IPS-NIHi11 (cell line): ENCODE data around the gene RAD51B.

Experiments
- DNase-seq: peaks from one replicate; pipeline ENCODE4 v3.0.0; 2012; ENCODE audit warnings: mixed read lengths, low spot score

RAD51B gene

DNA sequence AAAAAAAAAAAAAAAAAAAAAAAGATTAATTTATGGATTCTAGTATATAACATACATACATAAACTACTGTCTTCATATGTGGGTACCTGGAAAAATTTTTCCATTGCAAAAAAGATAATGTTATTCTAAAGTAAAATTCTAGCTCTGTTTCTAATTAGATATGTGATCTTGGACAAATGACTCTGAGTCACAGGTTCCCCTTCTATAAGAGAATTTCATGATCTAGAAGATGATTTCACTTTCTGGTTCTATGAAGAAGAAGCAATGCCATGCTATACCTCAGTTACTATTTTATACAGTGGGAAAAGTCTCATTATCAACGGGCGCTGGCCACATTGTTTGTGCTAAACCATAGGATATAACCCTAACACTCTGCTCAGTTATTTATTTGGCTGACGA, 622.0 kb downstream of the RAD51B start:
- no peak for DNase-seq

DNA sequence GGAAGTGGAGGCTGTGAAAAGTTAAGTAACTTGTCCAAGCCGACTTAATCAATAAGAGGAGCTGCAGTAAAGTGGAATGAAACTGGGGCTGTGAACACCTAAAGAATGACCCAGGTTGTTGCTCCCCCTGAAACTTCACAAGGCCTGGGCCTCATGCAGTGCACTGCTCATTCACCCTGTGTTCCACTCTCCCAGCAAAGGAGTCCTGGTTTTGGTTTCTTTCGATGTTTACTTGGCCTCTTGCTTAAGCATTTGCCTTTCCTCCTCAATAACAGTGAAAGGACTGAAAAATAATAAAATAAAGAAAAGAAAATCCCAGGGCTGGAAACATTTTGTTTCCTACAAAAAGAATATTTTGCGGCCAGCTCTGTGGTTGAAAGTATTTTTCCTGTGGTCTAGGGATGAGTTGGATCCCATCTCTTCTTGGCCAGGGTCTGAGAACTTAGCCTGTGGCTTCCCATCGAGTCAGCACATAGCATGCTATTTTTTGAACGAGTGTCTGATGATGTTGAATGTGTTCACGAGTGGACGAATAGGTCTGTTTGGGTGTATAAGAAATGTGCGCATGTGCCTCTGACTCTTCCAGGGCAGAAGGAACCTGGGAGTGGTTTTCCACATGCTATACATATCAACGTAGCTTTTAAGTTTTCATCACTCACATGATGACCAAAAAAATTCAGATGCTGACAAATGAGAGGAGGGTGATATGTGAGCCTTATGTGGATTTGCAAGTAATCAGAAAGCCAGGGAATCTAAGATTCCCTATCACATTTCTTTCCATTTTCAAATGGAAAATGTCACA, 623.5 kb downstream of the RAD51B start:
- DNase-seq = no peak

DNA sequence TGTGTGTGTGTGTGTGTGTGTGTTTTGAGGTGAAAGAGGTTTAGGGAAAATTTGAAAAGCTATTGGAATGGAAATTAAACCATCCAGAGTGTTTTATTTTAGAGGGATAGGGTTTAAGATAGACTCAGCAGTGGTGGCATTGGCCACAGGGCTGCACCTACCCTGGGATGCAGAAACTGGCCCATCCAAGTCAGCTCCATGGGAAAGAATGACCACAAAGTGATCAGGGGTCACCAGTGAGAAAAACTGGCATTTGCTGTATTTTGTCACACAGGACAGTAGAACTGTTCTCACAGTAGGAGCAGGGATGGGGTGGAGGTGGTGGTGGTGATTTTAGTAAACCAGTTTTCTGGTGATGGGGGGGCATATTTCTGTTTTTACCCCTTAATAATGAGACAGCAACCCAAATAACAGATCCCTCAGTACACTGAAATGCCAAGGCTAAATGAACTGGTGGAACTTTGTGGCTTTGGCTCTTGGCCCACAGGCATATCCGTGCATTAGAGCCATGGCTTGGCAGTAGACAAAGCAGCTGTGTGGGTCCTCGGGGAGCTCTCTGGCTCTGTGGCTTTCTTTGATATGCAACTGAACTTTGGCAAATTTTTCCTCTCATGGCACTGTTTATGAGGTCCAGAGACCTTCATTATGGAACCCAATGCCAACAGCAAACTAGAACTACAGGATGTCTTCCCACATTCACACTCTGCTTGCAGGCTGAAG, 625.0 kb downstream of the RAD51B start:
- no peak for DNase-seq

DNA sequence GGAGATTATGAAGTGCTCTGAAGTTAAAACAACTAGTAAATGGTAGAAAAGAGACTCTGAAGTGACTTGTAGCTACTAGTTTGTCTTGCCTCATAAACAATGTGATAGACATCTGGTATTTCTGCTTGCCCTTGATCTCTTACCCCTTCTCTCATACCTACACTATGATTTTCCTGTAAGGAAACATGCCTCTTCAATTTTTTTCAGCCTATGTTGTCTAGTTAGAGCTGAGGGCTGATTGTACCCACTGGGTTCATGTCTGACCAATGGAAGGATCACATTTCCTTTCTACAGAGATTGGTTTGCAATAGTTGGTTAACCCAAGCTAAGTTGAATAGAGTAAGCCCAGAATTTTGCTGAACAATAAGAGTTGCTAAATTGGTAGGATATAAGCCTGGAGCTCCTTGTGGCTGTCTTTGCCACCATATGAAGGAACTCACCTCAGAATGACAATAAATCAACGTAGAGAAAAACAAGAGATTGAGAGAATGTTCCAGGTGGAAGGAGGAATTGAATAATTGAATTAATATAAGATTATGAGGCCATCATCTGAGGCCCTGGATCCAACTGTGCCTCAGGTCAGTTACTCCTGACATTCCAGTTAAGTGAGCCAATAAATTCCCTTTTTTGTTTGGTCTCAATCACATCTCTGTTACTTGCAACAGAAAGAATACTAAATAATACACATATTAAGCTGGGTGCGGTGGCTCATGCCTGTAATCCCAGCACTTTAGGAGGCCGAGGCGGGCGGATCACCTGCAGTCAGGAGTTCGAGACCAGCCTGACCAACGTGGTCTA, 626.9 kb downstream of the RAD51B start:
- no peak for DNase-seq

DNA sequence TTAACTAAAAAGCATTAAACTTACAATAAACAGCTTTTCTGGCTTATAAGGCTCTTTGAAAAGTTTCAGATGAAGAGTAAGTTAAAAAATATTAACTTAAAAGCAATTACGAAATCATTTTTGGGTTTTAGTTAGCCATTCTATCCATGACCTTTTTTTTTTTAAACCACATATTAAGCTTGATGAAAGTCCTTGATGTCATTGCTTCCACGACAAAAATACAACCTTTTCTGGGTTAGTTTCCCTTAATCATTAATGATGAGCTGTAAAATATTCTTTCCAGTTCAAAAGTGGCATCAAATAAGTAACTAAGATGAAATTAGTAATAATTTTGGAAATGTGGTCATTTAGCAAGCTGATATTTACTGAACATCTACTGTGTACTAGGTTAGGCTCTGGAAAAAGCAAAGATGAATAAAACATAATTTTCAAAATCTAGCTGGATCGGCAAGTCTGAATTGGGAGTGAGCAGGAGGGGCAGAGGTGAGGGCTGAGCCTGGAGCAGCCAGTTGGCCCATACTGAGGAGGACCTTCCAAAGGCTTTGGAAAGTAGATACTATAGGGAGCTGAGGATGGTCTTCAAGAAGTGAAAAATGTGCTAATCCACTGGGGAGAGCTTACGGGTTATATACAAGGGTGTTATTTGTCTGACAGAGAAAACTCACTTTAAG, 628.1 kb downstream of the RAD51B start:
- DNase-seq = no peak

DNA sequence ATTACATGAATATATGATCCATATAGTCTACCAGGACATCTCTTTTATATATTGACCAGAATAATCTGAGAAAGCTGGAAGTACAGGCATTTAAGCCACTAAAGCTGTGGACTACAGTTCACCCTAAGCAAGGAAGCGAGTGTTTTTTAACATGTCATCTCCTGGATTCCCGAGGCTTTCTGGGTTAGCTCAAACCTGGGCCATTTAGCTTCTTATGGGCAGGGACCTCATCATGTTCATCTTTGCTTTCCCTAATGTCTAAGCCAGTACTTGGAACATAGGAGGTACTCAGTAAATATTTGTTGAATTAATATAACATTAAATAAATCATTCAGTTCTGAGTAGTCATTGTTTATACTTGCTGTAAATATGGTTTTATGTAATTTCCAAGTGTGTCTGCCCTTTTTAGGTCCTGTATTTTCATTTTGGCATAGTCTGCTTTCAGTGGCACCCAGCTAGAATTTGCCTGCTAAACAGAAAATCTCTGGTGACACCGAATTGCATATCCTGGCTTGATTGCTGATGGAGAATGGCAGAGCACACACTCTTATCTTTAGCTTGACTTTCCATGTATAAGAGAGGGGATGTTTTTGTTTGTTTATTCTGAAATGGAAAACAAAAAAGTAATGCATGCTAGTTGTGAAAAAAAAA, 628.8 kb downstream of the RAD51B start:
- DNase-seq = no peak

DNA sequence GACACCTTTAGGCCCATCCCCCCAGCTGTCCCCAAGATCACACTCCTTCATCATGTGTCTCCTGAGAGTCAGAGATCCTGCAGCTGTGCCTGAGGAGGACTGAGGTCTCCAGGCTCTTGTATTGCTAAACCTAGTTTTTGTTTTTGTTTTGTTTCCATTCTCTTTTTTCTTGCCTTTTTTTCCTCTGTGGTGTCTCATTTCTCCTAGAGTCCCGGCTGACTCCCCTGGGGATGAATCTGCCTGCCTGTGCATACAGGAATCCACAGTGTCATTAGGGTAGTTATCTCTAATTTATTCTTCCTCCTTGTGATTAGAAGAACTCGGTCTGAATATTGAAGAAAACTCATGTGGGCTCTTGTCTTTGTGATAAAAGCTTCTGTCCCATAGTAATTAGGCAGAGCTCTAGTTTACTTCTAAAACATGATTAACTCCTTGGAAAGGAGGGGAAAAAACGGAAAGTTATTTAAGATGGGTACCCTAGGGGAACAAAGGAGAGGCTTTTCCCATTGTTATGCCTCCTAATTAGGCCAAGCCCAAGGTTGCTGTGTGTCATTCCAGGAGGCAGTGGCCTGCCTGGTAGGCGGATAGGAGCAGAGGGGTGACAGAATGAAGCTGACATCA, 630.1 kb downstream of the RAD51B start:
- peak; percentile 63 for DNase-seq

DNA sequence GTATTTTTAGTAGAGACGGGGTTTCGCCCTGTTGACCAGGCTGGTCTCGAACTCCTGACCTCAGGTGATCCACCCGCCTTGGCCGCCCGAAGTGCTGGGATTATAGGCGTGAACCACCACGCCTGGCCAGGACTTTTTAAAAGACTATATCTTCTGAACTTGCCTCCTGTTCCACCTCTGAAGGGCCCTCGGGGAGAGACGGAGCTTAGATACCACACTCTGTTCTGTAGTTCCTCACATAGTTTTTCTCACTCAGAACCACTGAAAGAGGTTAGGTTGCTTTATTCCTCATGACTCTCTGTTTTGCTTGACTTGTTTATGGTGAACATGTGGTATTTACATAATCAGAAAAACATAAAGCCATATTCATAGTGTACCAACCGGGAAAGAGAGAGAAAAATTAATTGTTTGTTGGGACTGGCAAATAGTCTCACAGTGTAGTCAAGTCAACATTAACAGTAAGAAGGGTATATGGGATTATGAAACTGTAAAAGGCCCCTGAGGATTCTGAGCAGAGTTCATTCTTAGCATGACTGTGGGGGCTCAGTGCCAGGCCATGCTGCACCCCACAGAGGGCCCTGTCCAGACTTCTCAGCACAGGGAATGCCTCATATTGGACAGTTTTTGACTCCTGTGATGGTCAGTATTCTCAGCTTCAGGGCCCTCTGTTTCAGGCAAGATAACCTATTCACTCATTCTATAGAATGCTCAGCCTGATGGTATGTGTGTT, 631.0 kb downstream of the RAD51B start:
- DNase-seq = no peak

DNA sequence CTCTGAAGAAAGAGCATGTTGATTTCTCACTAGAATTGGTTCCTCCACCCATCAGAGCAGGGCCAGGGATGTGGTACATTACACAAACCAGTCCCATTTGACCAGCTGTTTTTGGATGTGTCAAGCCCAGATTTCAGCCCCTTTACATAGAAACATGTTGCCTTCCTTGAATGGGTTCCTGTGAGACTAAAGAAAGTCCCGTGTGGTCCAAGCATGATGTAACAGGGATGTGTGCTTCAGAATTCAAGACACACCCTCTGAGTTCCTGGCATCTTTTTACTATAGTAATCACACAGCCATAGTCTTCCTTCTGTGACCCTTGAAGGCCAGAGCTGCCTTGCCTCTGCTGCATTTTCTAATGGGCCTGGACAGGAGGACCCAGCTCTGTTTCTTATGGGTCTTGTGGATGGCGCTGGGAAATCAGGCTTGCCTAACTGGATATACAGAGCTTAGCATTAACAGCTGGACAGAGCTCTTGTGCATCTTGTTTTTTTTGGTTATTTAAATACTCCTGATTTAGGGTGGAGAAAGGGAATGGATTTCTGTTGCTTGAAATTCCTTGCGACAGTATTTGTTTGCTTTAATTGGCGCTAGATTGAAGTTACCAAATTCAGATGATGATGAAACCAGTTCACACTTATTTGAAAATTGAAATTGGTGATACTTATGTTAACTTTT, 632.3 kb downstream of the RAD51B start:
- DNase-seq = no peak

DNA sequence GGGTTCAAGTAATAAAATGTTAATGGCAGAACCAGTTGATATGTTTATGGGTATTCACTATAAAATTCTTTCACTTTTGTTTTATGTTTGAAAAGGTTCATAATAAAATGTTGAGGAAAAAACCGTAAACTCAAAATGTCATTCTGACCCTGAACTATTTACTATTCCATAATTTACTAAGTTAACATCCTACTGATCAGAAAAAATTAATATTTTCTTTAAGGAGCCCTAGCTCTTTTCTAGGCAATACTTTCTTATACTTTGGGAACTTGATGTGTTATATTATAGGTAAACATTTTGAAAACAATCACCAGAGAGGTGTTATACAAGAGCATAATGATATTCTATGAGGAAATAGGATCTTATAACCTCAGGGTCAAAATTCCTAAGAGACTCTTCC, 638.7 kb downstream of the RAD51B start:
- no peak for DNase-seq

DNA sequence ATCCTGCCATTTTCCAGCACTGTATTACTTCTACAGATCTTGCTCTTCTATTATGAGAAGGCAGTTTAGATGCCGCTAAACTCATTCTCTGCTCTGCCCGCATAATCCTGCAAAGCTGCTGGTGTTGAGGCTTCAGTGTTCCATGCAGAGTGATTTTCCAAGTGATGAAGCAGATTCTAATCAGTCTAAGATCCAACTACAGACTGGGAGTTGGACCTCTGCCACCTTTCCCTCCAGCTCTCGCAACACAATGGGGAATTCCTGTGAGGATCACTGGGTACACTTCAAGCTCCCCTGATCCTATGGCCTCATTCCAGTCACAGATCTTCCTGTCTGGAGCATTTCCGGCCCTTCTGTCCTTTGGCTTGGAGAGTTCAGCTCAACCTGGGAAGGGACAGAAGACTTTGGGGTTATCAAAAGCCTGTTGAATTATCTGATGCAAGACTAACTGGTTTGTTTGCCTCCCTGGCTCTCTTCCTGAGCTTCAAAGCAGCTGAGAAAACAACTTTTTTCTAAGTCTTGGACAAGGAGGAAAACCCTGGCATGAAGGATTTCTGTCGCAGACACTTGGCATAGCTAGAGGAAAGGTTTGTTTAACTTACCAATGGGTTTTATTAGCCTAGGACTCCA, 639.4 kb downstream of the RAD51B start:
- peak; percentile 74 for DNase-seq

DNA sequence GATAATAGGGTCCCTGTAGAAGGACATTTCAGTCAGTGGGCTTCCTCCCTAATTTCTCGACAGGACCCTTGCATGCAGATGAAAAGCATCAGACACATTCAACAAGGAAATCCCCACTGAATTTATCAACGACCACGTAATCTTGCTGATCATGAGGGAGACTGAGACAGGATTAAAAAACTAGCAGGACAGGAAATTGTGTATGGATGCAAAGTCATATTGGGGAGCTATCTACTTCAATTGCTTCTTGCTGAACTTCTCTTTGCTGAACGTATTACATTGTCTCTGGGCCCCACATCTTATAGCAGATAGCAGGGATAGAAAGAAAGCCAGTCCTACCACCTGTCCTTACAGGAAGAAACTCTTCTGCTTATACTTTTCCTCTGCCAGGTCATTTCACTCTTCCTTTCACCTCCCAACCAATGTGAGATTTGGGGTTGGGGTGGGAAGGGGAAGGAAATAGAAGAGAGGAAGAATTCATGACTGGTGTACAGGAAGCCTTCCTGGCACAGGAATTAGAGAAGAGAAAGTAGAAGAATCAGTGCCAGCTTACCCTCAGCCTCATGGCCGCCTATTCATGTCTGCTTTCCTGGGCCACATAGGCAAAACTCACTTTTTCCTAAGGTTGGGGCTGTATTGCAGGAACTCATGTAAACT, 640.0 kb downstream of the RAD51B start:
- no peak for DNase-seq

DNA sequence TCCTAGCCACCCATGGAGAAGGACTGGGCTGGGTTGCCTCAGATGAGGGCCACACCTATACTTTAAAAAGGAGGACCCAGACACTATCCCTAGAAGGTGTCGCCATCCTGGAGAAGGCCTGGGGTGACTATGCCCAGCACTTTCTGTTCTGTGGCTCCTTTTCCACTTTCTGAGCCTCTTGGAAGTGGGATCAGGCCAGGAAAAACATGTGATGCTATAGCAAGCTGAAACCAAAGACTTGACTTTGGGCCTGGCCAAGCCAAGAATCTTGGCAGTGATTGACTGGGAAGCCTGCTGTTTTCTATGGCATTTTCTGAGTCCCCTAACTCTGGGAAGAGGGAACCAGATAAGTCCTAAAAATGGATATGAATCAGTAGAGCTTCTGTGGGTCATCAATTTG, 641.0 kb downstream of the RAD51B start:
- DNase-seq = no peak

DNA sequence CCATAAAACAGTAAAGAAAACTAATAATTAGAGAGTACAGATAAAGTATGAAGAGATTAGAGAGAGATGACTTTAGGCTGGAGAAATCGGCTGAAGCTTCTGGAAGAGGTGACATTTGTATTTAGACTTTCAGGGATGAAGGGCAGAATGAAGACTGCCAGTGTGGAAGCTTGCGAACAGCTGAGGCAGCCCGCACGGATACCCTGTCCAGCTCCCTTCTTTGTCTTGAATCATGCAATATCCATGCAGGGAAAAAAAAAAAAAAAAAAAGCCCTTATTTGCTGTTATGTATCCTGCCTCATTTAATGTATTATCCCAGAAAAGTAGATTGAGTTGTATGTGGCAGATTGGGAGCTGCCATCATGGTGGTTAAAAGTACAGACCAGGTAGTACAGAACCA, 641.5 kb downstream of the RAD51B start:
- no peak for DNase-seq

DNA sequence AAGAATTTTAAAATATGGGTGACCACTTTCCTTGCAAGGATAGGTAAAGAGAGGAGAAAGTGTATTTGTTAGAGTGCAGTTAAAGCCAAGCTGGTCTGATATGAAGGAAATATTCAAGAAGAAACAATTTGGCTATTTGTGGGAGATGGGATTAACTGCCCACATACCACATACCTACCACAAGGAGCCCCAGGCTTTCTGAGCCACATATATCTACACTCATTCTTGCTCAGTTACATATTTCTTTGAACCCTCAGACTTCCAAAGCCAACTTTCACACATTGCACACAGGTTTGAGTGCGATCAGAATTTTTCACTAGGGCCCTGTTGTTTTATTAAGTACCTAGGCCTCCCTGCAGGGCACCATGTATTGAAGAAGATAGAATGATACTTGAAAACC, 643.1 kb downstream of the RAD51B start:
- DNase-seq = no peak

DNA sequence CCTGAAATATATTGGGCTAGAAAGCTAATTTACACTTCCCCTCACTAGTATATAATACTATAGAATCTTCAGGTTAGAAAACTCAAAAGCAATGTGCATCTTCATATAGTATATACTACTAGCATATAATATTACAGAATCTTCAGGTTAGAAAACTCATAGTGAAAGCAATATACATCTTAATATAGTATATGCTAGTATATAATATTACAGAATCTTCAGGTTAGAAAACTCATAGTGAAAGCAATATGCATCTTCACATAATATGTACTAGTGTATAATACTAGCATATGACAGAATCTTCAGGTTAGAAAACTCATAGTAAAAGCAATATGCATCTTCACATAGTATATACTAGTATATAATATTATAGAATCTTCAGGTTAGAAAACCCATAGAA, 643.7 kb downstream of the RAD51B start:
- DNase-seq = no peak

DNA sequence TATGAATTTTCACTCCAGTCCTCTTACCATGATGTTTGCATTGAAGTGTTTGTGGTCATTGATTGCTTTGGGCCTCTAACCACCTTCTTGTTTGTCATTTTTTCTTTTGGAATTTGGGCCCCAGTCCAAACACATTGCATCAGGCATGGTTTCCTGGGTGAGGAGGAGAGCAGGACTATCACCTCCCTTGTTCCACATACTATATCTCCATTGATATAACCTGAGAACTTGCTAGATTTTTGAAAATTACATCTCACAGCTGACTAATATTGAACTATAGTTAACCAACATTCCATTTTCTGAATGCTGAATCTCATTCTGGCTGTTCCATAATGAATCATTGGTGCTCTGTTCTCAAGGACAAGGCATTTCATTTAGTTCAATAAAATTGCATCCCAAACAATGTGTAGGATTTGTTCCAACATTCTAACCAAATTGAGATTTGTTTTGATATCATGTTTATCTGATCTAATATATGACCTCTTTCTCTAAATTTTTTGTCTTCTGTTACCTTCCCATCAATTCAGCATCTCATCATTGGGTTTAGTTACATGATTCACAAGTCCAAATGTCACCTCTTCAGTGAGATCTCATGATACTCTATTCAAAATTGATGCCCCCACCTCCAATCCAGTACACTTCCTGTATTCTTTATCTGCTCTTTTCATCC, 644.3 kb downstream of the RAD51B start:
- no peak for DNase-seq

DNA sequence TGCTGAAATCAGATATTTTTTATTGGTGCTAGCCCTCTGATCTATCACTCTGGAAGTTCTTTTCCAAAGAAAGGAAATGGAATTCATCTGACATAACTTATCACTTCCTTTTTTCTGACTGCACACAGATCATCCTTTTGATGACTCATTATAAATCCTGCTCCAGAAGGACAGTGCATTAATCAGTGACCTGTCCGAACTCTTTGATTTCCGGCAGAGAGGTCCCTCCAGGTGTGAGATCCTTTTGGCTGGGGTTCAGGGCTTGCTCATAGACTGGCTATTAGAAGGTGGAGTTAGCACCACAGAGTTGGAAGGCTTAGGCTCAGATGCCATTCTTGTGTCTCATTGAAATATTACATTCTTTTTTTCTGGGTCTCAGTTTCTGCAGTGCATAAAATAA, 645.1 kb downstream of the RAD51B start:
- no peak for DNase-seq
